SK-N-SH (cell line): ENCODE data around the gene TMEM52B. TPM values are rescaled to one million over a fixed set of nuclear protein-coding genes. Genes with fewer than 3 reads are reported as not detected.

Source experiments
- CTCF ChIA-PET: fragments of 300-600, 350-600 bp; formaldehyde crosslinking; extraction: SDS; loops from one replicate; lab custom pipeline; 2021; lab: Yijun Ruan, JAX
- POLR2A ChIA-PET: fragments of 350-600 bp; sonication (Branson Sonifier 250); formaldehyde crosslinking; extraction: SDS; loops from one replicate; lab custom pipeline; 2020; ENCODE audit warnings: antibody characterized with exemption, inconsistent platforms; lab: Yijun Ruan, JAX
- DNase-seq: peaks from one replicate; pipeline ENCODE4 v3.0.0; 2012
- H2AFZ ChIP-seq: fragments of 200-600 bp; sonication (generic); 2 replicates; pipeline ENCODE4 v1.8.1; 2016; ENCODE audit warnings: antibody characterized with exemption, mild to moderate bottlenecking, low read depth
- H3F3A ChIP-seq: fragments of 200-600 bp; sonication (generic); replicated peaks from 2 replicates; pipeline ENCODE3; 2016; ENCODE audit warnings: antibody characterized with exemption, mild to moderate bottlenecking; ENCODE audit not compliant: insufficient read depth
- H3K27ac ChIP-seq, 2 experiments: fragments of 200-500 bp in 1 of 2; fragments of 200-600 bp in 1 of 2; sonication (Bioruptor generic) in 1 of 2; sonication (generic), shearing (Covaris generic) in 1 of 2; 2 replicates each; pipeline versions ENCODE4 v1.5.1 to v1.6.1; 2014 to 2016; ENCODE audit warnings: low read depth in 2 of 2, inconsistent platforms in 1 of 2, low read length in 1 of 2, mild to moderate bottlenecking in 1 of 2, mixed read lengths in 1 of 2
- H3K27me3 ChIP-seq: fragments of 200-600 bp; sonication (generic), shearing (Covaris generic); 2 replicates; pipeline ENCODE4 v1.6.1; 2016; ENCODE audit warnings: mixed run types; ENCODE audit not compliant: insufficient read depth
- H3K36me3 ChIP-seq, 2 experiments: fragments of 200-500 bp in 1 of 2; fragments of 200-600 bp in 1 of 2; sonication (Bioruptor generic) in 1 of 2; sonication (generic) in 1 of 2; replicated peaks in 1 of 2; 2 replicates each; pipeline versions ENCODE3 to v1.5.1; 2014 to 2016; ENCODE audit warnings: low read length in 1 of 2, mild to moderate bottlenecking in 1 of 2; ENCODE audit not compliant: insufficient read depth in 2 of 2, control insufficient read depth in 1 of 2
- H3K4me1 ChIP-seq, 2 experiments: fragments of 200-500 bp in 1 of 2; fragments of 200-600 bp in 1 of 2; sonication (Bioruptor generic) in 1 of 2; sonication (generic), shearing (Covaris generic) in 1 of 2; 2 replicates each; pipeline versions ENCODE4 v1.5.1 to v1.6.1; 2014 to 2016; ENCODE audit warnings: low read depth in 1 of 2, low read length in 1 of 2, mixed run types in 1 of 2; ENCODE audit not compliant: insufficient read depth in 2 of 2, control insufficient read depth in 1 of 2
- H3K4me2 ChIP-seq: fragments of 200-600 bp; sonication (generic), shearing (Covaris generic); 2 replicates; pipeline ENCODE4 v1.6.1; 2017; ENCODE audit warnings: mixed run types
- H3K4me3 ChIP-seq, 2 experiments: fragments of 200-500 bp in 1 of 2; fragments of 200-600 bp in 1 of 2; sonication (Bioruptor generic) in 1 of 2; sonication (generic), shearing (Covaris generic) in 1 of 2; 2 replicates each; pipeline versions ENCODE4 v1.5.1 to v1.8.1; 2014 to 2016; ENCODE audit warnings: low read depth in 2 of 2, inconsistent platforms in 1 of 2, low read length in 1 of 2, mild to moderate bottlenecking in 1 of 2, mixed read lengths in 1 of 2, moderate library complexity in 1 of 2
- H3K79me2 ChIP-seq: fragments of 200-600 bp; sonication (generic); 2 replicates; pipeline ENCODE4 v1.8.1; 2017; ENCODE audit warnings: mild to moderate bottlenecking; ENCODE audit not compliant: insufficient read depth
- H3K9ac ChIP-seq: fragments of 200-600 bp; sonication (generic); 2 replicates; pipeline ENCODE4 v1.6.1; 2017; ENCODE audit warnings: mixed run types
- H3K9me2 ChIP-seq: fragments of 200-600 bp; sonication (generic); 2 replicates; pipeline ENCODE4 v1.6.1; 2017; ENCODE audit warnings: mixed run types
- H3K9me3 ChIP-seq: fragments of 200-600 bp; sonication (generic); 2 replicates; pipeline ENCODE4 v1.6.1; 2017; ENCODE audit warnings: mixed run types, mild to moderate bottlenecking, moderate library complexity
- H4K20me1 ChIP-seq: fragments of 200-600 bp; sonication (generic); 2 replicates; pipeline ENCODE4 v1.6.1; 2017; ENCODE audit warnings: mild to moderate bottlenecking, mixed run types; ENCODE audit not compliant: insufficient read depth
- FOSL2 ChIP-seq: IDR thresholded peaks from 2 replicates; pipeline ENCODE4 v1.4.0; 2012; ENCODE audit warnings: low read depth, mild to moderate bottlenecking, moderate library complexity, borderline replicate concordance
- FOXJ3 ChIP-seq: sonication (generic); formaldehyde crosslinking; IDR thresholded peaks from 2 replicates; pipeline ENCODE4 v1.5.1; 2020; ENCODE audit warnings: mild to moderate bottlenecking, missing genetic modification reagents
- IRF3 ChIP-seq: fragments of 150-350 bp; IDR thresholded peaks from 2 replicates; pipeline ENCODE4 v1.6.1; 2016; ENCODE audit warnings: mild to moderate bottlenecking, low read depth, low read length
- JUND ChIP-seq: IDR thresholded peaks from 2 replicates; pipeline ENCODE4 v1.4.0; 2012
- MEF2A ChIP-seq: IDR thresholded peaks from 2 replicates; pipeline ENCODE4 v1.4.0; 2012; ENCODE audit warnings: low read depth, borderline replicate concordance
- NFIC ChIP-seq: IDR thresholded peaks from 2 replicates; pipeline ENCODE4 v1.4.0; 2012; ENCODE audit warnings: borderline replicate concordance
- RAD21 ChIP-seq: IDR thresholded peaks from 2 replicates; pipeline ENCODE4 v1.6.1; 2012; ENCODE audit warnings: mild to moderate bottlenecking, low read length
- SMC3 ChIP-seq: IDR thresholded peaks from 2 replicates; pipeline ENCODE4 v1.6.1; 2012; ENCODE audit warnings: low read depth, low read length, improper control_type of control experiment
- TCF12 ChIP-seq: IDR thresholded peaks from 2 replicates; pipeline ENCODE4 v1.4.0; 2012
- YY1 ChIP-seq: IDR thresholded peaks from 2 replicates; pipeline ENCODE4 v1.4.0; 2012; ENCODE audit warnings: low read depth, mild to moderate bottlenecking
- WGBS: methylation state at CpG from one replicate; pipeline ENCODE4 v1.1.6; 2017; ENCODE audit warnings: low lambda C conversion rate; 5-methylcytosine and 5-hydroxymethylcytosine counted together
- polyA plus RNA-seq, 3 experiments: library from polyadenylated mRNA; depleted of rRNA; stranded (reverse); fragments of >200 nt; gene quantifications; 2 replicates each; pipeline ENCODE4 v1.2.3, GENCODE V29; 2012
- TF ChIP-seq, protein P1 (sequence below): IDR thresholded peaks from 2 replicates; pipeline ENCODE4 v1.4.0; 2012; ENCODE audit warnings: low read depth, borderline replicate concordance
- TF ChIP-seq, protein P2 (sequence below): fragments of 150-350 bp; IDR thresholded peaks from 2 replicates; pipeline ENCODE4 v1.6.1; 2017; ENCODE audit warnings: antibody characterized with exemption, low read length, low read depth, borderline replicate concordance
- TF ChIP-seq, protein P3 (sequence below): IDR thresholded peaks from 2 replicates; pipeline ENCODE4 v1.6.1; 2012; ENCODE audit warnings: mild to moderate bottlenecking, low read depth, low read length, moderate library complexity

The TMEM52B gene
- polyA plus RNA-seq, 1 of the 3 experiments (the other 2 are of a cell fraction) = not detected

DNA sequence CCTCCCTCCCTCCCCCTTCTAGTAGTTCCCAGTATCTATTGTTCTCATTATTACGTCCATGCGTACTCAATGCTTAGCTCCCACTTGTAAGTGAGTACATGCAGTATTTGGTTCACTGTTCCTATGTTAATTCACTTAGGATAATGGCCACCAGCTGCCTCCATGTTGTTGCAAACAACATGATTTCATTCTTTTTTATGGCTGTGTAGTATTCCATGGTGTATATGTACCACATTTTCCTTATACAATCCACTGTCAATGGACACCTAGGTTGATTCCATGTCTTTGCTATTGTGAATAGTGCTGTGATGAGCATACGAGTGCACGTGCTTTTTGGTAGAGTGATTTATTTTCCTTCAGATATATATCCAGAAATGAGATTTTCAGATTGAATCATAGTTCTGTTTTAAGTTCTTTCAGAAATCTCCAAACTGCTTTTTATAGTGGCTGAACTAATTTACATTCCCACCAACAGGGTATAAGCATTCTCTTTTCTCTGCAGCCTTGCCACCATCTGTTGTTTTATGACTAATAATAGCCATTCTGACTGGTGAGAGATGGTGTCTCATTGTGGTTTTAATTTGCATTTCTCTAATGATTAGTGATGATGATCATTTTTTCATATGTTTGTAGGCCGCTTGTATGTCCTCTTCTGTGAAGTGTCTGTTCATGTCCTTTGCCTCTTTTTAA is 31.0 kb upstream of the TMEM52B start:
- TF ChIP-seq JUND = no peak
- TF ChIP-seq FOSL2 = no peak
- TF ChIP-seq YY1 = no peak
- TF ChIP-seq, protein P1, sequence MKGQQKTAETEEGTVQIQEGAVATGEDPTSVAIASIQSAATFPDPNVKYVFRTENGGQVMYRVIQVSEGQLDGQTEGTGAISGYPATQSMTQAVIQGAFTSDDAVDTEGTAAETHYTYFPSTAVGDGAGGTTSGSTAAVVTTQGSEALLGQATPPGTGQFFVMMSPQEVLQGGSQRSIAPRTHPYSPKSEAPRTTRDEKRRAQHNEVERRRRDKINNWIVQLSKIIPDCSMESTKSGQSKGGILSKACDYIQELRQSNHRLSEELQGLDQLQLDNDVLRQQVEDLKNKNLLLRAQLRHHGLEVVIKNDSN = no peak
- TF ChIP-seq SMC3 = no peak
- no peak for TF ChIP-seq TCF12
- TF ChIP-seq, protein P2, sequence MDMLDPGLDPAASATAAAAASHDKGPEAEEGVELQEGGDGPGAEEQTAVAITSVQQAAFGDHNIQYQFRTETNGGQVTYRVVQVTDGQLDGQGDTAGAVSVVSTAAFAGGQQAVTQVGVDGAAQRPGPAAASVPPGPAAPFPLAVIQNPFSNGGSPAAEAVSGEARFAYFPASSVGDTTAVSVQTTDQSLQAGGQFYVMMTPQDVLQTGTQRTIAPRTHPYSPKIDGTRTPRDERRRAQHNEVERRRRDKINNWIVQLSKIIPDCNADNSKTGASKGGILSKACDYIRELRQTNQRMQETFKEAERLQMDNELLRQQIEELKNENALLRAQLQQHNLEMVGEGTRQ = no peak
- TF ChIP-seq FOXJ3 = no peak
- no peak for TF ChIP-seq MEF2A
- no peak for TF ChIP-seq NFIC
- TF ChIP-seq, all 33 proteins: peak for 0
- POLR2A ChIA-PET = no interaction called here
- no peaks in the 10 kb centered on the region for H3F3A ChIP-seq

DNA sequence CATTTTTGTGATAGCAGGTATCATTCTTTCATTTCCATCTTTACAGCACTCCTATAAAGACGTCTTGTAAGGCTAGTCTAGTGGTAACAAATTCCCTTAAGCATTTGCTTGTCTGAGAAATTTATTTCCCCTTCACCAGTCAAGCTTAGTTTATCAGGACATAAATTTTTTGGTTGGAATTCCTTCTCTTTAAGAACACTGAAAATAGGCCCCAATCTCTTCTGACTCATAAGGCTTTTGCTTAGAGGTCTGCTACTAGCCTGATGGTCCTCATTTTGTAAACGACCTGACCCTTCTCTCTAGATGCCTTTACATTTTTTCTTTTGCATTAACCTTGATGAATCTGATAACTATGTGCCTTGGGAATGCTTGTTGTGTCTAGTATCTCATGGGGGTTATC is 27.2 kb upstream of the TMEM52B start:
- Histone ChIP-seq H2AFZ (no peak overlapping the region), H3K27me3 (peaks cover 8% of the 10 kb centered on the region; the same call in 1 of the 2 replicates), H4K20me1 (no peaks in the 10 kb centered on the region), H3K4me1 (peaks cover 0 to 2% of the 10 kb centered on the region in 2 experiments; a peak in 1 of 4 replicates), H3K9me2 (no peaks in the 10 kb centered on the region), H3K79me2 (no peaks in the 10 kb centered on the region), H3K4me2 (no peak overlapping the region), H3K4me3 (no peak overlapping the region), H3K36me3 (no peaks in the 10 kb centered on the region), H3F3A (no peaks in the 10 kb centered on the region), H3K27ac (no peak overlapping the region), H3K9ac (no peak overlapping the region), H3K9me3 (no peaks in the 10 kb centered on the region)
- DNase-seq = no peak
- ChIA-PET CTCF (interaction anchor here (1.0 to 5.0 kb wide), 4 partner anchors 9 to 403 kb away, joined by 3 to 48 read pairs (median 16); no protein-coding TSS in a partner anchor), POLR2A (no interaction called here)
- whole genome bisulfite sequencing = 4% methylated on average over 2 of the region's 2 CpGs
- no peak for TF ChIP-seq SMC3
- TF ChIP-seq MEF2A = no peak
- TF ChIP-seq, protein P3, sequence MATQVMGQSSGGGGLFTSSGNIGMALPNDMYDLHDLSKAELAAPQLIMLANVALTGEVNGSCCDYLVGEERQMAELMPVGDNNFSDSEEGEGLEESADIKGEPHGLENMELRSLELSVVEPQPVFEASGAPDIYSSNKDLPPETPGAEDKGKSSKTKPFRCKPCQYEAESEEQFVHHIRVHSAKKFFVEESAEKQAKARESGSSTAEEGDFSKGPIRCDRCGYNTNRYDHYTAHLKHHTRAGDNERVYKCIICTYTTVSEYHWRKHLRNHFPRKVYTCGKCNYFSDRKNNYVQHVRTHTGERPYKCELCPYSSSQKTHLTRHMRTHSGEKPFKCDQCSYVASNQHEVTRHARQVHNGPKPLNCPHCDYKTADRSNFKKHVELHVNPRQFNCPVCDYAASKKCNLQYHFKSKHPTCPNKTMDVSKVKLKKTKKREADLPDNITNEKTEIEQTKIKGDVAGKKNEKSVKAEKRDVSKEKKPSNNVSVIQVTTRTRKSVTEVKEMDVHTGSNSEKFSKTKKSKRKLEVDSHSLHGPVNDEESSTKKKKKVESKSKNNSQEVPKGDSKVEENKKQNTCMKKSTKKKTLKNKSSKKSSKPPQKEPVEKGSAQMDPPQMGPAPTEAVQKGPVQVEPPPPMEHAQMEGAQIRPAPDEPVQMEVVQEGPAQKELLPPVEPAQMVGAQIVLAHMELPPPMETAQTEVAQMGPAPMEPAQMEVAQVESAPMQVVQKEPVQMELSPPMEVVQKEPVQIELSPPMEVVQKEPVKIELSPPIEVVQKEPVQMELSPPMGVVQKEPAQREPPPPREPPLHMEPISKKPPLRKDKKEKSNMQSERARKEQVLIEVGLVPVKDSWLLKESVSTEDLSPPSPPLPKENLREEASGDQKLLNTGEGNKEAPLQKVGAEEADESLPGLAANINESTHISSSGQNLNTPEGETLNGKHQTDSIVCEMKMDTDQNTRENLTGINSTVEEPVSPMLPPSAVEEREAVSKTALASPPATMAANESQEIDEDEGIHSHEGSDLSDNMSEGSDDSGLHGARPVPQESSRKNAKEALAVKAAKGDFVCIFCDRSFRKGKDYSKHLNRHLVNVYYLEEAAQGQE = no peak
- TF ChIP-seq YY1 = no peak
- TF ChIP-seq, protein P1 = no peak
- TF ChIP-seq IRF3 = no peak
- TF ChIP-seq, protein P2 = no peak
- no peak for TF ChIP-seq RAD21

More for the DNA sequence above, 31.0 kb upstream of the TMEM52B start:
- Histone ChIP-seq H3K9me2 (no peaks in the 10 kb centered on the region), H3K27ac (no peak overlapping the region), H3K36me3 (no peaks in the 10 kb centered on the region), H3K4me2 (no peak overlapping the region), H4K20me1 (no peaks in the 10 kb centered on the region), H3K79me2 (no peaks in the 10 kb centered on the region), H3K4me1 (no peaks in the 10 kb centered on the region), H2AFZ (no peak overlapping the region), H3K4me3 (no peak overlapping the region), H3K9me3 (no peaks in the 10 kb centered on the region), H3K9ac (no peak overlapping the region), H3K27me3 (peaks cover 5% of the 10 kb centered on the region; the same call in 1 of the 2 replicates)
- 30% methylated on average over 5 of the region's 5 CpGs for WGBS
- DNase-seq = no peak
- CTCF ChIA-PET = interaction anchor here (1.5 kb wide), 1 partner anchor 397 kb away, joined by 5 read pairs; no protein-coding TSS in a partner anchor
